HG03135 (cell line): ENCODE data around the gene ZNF429.
"Not testable (repeated sequence)": the region's sequence is repeated elsewhere in the genome, so short reads cannot be mapped to it uniquely, and the experiment has no call there.

ENCODE experiments used
- ATAC-seq: cut with Tn5 transposase; IDR thresholded peaks from one replicate; pipeline ENCODE4 v1.9.1; 2021; ENCODE audit warnings: mild to moderate bottlenecking, moderate library complexity; ENCODE audit not compliant: unreplicated experiment

Gene ZNF429

DNA sequence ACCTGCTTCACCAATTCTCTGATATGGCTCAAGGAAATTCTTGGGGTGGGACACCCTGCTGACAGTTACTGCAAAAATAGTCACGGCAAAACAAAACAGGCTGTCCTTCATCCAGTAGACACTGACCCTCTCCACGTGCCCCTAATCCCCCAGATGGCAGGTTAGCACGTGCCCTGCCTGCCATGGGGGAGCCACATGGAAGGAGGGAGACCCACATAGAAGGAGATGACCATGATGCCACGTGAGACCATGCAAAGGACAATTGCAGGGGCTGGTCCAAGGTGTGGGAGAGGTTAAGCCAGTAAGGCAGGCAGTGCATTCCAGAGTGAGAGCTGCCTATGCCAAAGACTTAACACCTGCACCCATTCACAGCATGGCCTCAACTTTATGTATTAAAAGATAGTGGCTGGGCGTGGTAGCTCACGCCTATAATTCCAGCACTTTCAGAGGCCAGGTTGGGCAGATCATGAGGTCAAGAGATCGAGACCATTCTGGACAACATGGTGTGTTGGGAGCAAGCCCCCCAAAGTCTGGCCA, 82.7 kb downstream of the ZNF429 start:
- no peak for ATAC-seq

DNA sequence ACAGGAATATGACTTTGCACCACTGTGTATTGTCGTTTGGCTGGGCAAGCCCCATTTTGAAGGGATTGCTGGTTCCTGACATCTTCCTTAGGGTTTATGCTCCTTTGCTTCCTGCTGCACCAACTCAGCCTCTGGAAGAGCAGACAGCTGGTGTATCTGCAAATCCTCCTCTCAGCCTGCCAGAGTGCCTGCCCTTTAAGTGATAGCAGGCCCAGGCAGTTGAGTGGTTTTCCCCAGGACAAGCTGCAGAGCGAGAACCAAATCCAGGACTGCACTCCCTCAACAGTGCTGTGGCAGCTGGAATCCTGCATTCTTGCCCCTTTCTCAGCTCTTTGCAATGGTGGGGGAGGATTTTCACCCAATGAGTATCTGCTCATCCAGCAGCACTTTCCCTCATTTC, 85.5 kb downstream of the ZNF429 start:
- ATAC-seq, result no peak

- no peak for ATAC-seq
These were observed 87.6 kb downstream of the ZNF429 start for GRCh38 chr19:21593008-21593481.

DNA sequence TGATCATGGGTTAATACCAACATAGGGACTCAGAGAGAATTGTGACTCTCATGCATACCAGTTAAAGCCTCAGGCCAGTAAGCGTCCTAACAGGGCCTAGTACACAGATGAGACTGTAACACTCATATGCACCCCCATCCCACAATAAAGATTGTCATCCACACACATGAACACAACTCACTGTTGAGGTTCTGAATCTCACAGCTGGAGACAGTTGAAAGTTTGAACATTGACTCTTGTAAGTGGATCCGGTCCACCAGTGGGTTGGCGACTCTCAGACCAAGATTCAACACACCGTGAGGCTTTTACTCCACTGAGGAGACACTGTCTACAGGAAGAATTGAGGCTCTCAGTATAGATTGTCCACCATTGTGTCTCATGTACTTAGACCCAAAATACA, 88.1 kb downstream of the ZNF429 start:
- no peak for ATAC-seq

GRCh38 chr19:21593934-21594820, 88.8 kb downstream of the ZNF429 start:
- no peak for ATAC-seq

DNA sequence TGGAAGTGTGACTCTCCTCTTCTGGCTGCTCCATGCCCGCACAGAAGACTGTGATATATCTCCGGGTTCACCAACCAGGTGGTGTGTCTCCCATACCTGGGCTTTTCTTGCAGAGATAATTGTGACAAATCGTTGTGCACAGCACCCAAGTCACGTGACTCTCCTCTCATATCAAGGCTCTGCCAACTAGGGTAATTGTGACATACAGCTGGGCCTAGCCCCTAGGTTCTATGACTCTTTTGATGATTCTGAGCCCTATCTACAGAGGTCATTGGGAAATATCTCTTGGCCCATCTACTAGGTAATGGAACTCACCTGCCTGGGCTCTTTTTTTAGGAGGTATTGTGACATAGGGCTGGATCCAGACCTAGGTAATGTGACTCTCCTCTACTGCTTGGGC, 89.8 kb downstream of the ZNF429 start:
- no peak for ATAC-seq

- no peak for ATAC-seq
These were observed 96.8 kb downstream of the ZNF429 start for GRCh38 chr19:21602082-21602658.

DNA sequence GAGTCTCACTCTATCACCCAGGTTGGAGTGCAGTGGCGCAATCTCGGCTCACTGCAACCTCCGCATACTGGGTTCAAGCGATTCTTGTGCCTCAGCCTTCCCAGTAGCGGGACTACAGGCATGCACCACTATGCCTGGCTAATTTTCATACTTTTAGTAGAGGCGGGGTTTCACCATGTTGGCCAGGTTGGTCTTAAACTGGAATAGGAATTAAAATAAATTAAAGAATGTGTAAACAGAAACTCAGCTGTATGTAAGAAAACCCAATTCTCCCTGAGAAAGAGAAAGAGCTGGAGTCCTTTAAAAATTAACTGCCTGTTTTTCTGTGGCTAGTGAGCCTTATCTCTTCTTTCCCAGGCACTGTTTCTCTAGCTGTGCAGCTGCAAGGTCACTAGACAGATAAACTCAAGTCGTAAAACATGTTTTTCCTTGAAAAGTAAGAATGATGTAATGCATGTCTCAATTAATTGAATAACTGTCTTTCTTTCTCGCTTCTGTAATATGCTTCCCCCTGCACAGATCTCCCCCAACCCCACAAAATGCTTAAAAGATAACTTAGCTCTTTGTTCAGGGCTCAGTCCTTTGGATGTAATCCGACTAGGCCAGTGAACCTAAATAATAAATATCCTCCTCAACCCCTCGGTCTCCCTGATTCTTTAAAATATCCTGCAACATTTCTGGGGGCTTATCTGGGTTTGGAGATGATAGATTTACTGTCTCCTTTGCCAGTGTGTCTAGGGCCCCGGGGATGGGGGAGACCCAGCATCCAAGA, 97.4 kb downstream of the ZNF429 start:
- not testable (repeated sequence) for ATAC-seq

DNA sequence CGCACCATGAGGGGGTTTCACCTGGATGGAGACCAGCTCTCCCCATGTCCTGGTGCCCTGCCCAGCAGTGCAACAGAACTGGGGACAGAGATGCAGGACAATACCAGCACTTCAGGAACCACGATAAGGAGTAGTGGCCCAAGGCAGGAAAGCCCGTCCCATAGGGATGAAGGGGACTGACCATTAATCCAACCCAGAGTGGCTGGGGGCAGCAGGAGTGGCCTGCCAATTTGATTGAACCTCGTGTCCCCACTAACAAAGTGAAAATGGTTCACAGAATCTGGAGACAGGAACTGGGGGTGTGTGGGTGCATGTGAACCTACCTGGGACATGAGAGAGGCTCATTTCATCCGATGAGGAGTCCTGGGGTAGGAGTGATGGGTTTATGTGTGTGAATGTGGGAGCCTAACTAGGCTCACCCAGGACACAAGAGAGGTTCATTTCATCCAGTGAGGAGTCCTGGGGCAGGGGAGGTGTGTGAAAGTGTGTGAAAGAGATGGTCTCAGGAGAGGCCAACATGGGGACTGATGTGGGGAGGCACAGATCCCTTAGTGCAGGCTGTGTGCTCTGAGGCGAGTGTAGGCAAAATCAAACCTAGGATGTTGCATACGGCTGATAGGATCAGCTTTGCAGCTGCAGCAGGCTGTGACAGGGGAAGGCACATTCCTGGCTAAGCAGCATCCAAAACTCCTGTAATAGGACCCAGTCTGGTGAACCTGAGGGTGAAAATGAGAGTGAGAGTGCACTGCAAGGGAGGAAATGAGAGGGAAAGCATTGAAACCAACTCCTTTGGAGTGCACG, 98.2 kb downstream of the ZNF429 start:
- ATAC-seq, result no peak

- ATAC-seq, result no peak
These were observed 99.0 kb downstream of the ZNF429 start for GRCh38 chr19:21604351-21604926.
